GM18861 (cell line): ENCODE data around the gene TMEM273.

Experiments
- ATAC-seq: cut with Tn5 transposase; IDR thresholded peaks from one replicate; pipeline ENCODE4 v1.9.1; 2021; ENCODE audit not compliant: unreplicated experiment

The TMEM273 gene

GRCh38 chr10:49143249-49143648 lies 44.9 kb downstream of the TMEM273 start:
- ATAC-seq: no peak

DNA sequence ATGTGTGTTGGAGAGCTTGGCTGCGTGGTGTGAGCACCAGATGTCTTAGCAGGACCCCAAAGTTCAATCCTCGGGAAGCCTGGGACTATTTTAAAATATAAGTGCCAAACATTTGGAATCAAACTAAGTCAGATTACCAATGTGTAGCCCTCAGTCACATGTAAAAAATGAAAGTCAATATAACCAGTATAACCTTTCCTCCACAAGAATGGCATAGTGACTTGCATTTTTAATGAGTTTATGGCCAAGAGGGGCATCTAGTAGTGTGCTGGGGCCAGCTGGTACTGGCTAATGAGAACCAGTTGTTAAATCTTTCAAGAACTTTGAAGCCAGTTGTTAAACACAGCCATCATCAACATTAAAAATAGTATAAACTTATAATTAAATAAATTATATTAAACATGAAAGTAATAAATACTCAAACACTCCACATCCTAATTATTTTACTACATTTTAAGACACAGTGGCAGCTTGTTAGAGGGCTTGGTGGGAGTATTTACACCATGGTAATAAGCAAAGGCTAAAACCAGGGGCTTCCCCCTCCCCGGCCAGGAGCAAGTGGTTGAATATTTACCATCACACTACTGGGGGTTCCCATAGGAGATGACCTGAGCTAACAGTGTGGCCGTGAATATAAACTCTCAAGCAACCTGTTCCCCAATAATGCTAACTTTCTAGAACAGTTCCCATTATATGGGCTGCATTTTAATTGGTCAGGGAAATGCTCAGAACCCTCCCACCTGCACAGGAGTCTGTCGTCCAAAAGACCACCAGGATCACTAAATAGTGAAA lies 46.5 kb downstream of the TMEM273 start:
- peak; percentile 61 for ATAC-seq

GRCh38 chr10:49140304-49141177 lies 47.6 kb downstream of the TMEM273 start:
- no peak for ATAC-seq

- ATAC-seq: no peak
Observed at GRCh38 chr10:49139846-49140195, 48.4 kb downstream of the TMEM273 start.

DNA sequence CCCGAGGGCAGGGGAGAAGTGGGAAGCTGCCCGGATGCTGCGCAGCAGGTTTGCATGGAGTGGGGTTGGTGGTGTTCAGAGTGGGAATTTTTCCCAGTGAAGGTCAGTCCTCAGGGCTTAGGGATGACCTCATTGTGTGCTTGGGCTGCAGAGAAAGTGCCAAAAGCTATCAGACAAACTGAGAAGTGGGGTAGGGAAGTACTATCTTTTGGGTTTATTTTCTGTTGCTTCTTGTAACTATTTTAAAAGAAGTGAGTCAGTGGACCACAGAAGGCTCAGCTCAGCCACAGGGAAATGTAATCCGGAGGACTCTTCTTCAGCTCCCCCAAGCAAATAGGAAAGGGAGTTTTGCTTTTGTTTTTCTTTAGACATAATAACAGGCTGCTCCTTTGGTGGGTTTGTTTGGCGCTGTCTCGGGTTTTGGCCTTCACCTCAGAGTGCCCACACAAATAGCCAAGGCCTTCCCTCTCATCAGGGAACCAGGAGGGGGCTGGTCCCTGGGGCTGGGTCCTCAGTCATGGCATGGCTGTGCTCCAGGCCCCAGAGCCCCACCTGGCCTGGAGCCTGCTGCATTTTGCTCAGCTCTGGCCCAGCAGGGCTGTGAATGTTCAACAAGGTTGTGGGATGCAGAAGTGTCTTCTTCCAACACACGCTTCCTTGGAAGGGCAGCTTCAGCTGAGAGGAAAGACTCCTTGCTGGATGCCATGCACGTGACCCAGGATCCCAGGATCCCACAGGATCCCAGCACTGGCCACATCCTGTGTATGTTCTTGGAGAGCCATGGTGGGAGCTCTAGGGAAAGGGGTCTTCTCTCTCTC lies 49.0 kb downstream of the TMEM273 start:
- ATAC-seq: no peak

GRCh38 chr10:49138361-49138891 lies 49.8 kb downstream of the TMEM273 start:
- ATAC-seq: no peak

DNA sequence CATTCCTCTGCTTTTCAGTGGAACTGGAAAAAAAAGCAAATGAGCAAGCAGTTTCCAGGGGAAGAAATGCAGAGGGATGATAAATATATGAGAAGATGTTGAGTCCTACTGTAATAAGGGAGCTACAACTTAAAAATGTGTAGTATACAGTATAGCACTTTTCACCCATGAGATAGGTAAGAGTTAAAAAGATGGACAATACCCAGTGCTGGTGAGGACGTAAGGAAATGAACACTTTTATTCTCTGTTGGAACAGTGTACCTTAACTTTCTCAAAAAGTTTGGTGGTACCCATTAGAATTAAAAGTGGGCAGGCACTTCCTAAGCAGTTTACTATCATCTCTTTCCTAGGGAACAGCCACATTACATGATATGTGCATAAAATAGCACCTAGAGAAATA lies 51.7 kb downstream of the TMEM273 start:
- no peak for ATAC-seq

DNA sequence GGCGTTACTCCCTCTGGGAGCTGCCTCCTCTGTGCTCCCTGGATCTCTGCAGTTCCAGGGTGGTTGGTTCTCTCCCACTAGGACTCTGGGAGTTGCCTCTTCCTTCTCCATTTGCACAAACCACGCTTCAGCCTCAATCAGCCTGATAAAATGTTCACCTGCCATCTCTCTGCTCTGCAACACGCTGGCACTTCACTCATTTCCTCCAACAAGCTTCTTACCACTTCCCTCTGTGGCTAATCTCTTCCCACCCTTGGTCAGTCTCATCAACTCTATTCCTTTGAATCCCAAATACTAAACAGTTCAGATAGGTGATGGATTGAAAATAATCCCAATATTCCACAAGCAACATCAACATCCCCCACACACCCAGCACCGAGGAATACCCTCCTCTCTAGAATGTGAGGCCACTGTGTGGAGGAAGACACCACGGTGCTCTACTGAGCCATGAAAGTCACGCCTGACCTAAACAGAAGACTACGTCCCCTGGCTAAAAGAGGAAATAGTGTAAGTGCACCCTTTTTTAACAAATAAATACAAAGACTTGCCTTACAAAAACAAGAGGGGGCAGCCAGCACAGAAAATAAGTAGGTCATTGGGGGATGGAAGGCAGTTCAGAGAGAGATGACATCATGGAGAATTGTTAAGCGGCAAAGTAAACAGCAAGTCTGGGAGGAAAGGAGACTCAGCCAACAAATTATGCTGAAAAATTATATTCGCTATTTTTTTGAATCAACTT lies 52.4 kb downstream of the TMEM273 start:
- peak; percentile 69 for ATAC-seq

GRCh38 chr10:49134327-49134726 lies 53.9 kb downstream of the TMEM273 start:
- ATAC-seq: no peak

DNA sequence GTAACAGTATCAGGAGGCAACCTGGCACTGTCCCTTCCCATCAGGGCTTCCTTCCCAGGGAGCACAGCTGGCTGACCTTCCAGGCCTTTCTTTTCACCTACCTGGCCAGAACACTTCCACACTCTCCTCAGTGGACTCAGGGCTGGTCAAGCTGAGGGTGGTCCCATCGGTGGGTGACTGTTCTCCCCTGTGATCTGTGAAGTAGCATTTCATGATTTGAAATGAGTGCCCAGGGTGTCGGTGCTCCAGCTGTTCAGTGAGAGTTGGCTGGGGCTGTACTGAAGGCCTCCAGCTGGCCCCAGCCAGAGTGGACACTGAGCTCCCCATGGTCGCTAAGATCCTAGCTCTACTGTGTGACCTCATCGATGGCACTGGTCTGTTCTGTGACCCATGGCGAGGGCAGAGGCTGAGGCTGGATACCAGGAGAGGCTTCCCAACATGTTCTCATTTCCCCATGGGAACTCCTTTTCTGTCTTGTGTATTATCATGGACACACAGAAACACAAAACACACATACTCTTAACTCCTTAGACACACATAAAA lies 54.4 kb downstream of the TMEM273 start, which contains the start of gene FAM170B:
Gene FAM170B (minus strand): TSS at position 316 of the 543 bp plus-strand sequence. CDS start 103 bp downstream, at position 213.
- ATAC-seq: no peak

DNA sequence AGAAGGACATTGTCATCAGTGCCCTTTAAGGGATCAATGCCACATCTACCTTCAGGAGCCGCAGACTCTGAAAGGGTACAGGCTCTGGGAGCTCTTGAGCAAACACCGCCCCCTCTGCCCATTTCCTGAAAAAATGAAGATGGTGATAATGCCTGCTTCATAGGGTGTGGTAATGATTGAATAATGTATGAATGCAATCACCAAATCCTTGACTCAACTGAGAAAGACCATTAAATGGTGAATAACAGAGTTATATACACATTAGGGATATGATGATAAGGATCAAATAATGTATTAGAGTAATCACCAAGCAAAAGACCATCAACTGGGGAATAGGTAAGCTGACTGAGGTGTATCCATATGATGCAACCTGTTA lies 55.8 kb downstream of the TMEM273 start:
- ATAC-seq: no peak

- ATAC-seq: no peak
Observed at GRCh38 chr10:49131507-49132361, 56.5 kb downstream of the TMEM273 start.

DNA sequence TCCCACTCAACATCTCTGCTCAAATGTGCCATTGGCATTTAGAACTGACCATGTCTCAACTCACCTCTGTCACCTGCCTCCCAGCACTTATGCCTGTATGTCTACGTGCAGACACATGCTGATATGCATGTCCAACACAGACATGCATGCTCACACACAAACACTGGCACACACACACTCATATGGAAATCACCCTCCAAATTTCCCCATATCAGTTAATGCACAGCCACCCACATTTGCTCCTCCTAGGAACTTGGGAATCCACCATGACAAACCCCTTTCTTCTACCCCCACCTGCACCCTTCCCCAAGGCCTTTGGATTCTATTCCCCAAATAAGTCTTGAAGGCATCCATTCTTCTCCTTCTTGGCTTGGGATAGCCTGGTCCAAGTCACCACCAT lies 58.8 kb downstream of the TMEM273 start:
- ATAC-seq: no peak

- ATAC-seq: no peak
Observed at GRCh38 chr10:49128854-49129253, 59.3 kb downstream of the TMEM273 start.

DNA sequence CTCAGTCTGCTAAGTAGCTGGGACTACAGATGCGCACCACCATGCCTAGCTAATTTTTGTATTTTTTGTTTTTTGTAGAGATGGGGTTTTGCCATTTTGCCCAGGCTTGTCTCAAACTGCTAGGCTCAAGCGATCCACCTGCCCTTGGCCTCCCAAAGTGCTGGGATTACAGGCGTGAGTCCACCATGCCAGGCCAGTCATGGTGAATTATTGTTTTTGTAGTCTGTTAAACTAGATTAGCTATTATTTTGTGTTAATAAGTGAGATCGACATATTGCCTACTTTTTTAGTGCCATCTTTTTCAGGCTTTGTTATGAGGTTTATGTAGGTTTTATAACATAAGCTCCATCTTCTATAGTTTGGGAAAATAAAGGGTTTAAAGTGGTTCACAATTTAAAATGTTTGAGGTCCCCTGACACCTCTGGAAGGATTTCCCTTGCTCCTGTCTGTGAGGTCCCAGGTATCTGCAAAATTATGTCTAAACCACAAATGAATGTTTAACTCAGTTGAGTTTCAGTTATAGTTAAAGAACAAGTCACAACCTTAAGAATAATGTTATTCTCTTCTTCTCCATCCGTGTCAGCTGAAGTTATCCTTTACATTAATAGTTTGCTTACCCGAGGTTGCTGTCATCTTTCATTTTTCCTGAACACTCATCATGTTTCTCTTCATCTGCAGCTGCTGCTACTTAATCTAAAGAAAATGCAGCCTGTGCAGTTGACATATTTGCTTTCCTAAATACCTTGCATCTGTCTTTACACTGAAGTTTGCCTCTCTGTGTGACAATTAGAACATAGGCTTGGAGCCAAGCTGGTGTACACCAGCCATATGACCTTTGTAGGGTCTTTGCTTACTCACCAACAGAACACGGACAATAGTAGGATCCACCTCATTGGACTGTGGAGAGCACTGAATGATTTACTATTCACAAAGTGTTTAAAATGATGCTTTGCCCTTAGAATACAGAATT lies 63.9 kb downstream of the TMEM273 start:
- peak; percentile 81 for ATAC-seq

GRCh38 chr10:49120911-49121310 lies 67.3 kb downstream of the TMEM273 start:
- ATAC-seq: no peak

DNA sequence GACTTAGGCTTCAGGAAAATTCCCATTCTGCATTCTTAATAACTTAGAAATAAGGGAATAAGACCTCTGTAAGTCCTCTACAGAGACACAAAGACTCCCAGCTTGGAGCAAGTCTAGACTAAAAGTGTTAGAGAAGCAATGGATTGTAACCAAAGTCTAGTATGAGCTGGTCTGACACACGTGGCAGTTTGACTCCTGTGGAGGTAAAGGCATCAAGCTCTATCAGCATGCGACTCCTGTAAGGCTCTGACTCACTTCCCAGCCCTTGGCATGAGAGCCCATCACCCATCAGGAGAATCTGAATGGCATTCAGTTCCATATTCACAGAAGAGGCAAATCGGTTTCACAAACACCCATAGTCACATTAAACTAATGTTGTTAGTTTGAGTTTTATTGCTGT lies 68.4 kb downstream of the TMEM273 start:
- ATAC-seq: no peak
